Measurements from ENCODE around the gene SP3.

- no peak for TF ChIP-seq CTCF (IDR thresholded peaks at IDR 0.05; ENCODE audit: low read depth, low read length)
- no peak for TF ChIP-seq EZH2phosphoT487 (IDR thresholded peaks at IDR 0.05; ENCODE audit: low read depth)
Measured at GRCh38 chr2:173970516-173970924, 5.3 kb upstream of the SP3 start.
